ENCODE results near the gene BRD1. TPM values are rescaled to one million over a fixed set of nuclear protein-coding genes. Genes with fewer than 3 reads are reported as not detected.
A peak's percentile ranks its signal among the peaks of the same experiment; 100 is the strongest.

The BRD1 gene
- total and polyA plus RNA-seq, 3 donors from 2014 or later, result 113 to 122 (median 114) TPM

- WGBS, 2 donors, result 78 to 83% methylated on average over 8 to 10 of the region's 10 CpGs
- no peak for DNase-seq
- no peaks in the 10 kb centered on the region for H3K36me3 ChIP-seq (ENCODE audit: low read depth, missing control alignments)
- peaks cover 24% of the 10 kb centered on the region for H3K4me1 ChIP-seq
- H3K27ac ChIP-seq, result no peak overlapping the region
- no peaks in the 10 kb centered on the region for H3K27me3 ChIP-seq
- H3K4me3 ChIP-seq, result no peak overlapping the region
- H3K9me3 ChIP-seq, result no peaks in the 10 kb centered on the region
- TF ChIP-seq CTCF (IDR thresholded peaks at IDR 0.05), result no peak
- no peak for TF ChIP-seq POLR2A (IDR thresholded peaks at IDR 0.05)
- intact Hi-C loops (cut with DNase I; ENCODE audit: low total_unique reads), result no loop called here
These were observed 23.5 kb upstream of the BRD1 start for GRCh38 chr22:49850959-49851802.

- Histone ChIP-seq H3K9me3 (no peaks in the 10 kb centered on the region), H3K4me1 (peaks cover 19% of the 10 kb centered on the region), H3K36me3 (ENCODE audit: low read depth, missing control alignments) (no peaks in the 10 kb centered on the region), H3K27ac (no peak overlapping the region), H3K4me3 (no peak overlapping the region), H3K27me3 (no peaks in the 10 kb centered on the region)
- intact Hi-C loops (cut with DNase I; ENCODE audit: low total_unique reads), result no loop called here
- WGBS, 2 donors, result 48 to 82% methylated on average over 6 to 29 of the region's 31 CpGs
- TF ChIP-seq CTCF (IDR thresholded peaks at IDR 0.05) (no peak), POLR2A (IDR thresholded peaks at IDR 0.05) (no peak)
- DNase-seq, result no peak
These were observed 22.6 kb upstream of the BRD1 start for GRCh38 chr22:49850021-49850911.

- TF ChIP-seq POLR2A (IDR thresholded peaks at IDR 0.05) (no peak), CTCF (IDR thresholded peaks at IDR 0.05) (no peak)
- 0 to 2% methylated on average over 2 to 72 of the region's 89 CpGs for whole genome bisulfite sequencing, 2 donors
- Histone ChIP-seq H3K27me3 (no peaks in the 10 kb centered on the region), H3K27ac (no peak overlapping the region), H3K4me3 (peak overlapping the region; percentile 12 to 42), H3K36me3 (ENCODE audit: low read depth, missing control alignments) (no peaks in the 10 kb centered on the region), H3K9me3 (no peaks in the 10 kb centered on the region), H3K4me1 (peaks cover 16% of the 10 kb centered on the region)
- DNase-seq, result no peak
- intact Hi-C loops (cut with DNase I; ENCODE audit: low total_unique reads), result no loop called here
These were observed 21.7 kb upstream of the BRD1 start for GRCh38 chr22:49849161-49850020.

- no peak overlapping the region for H3K27ac ChIP-seq
- TF ChIP-seq CTCF (IDR thresholded peaks at IDR 0.05), result no peak
- no peaks in the 10 kb centered on the region for H3K27me3 ChIP-seq
- H3K9me3 ChIP-seq, result no peaks in the 10 kb centered on the region
- intact Hi-C loops (cut with DNase I; ENCODE audit: low total_unique reads), result no loop called here
- no peak for DNase-seq
- H3K4me3 ChIP-seq, result peak overlapping the region; percentile 12 to 42
- H3K4me1 ChIP-seq, result peaks cover 16% of the 10 kb centered on the region
- WGBS, 2 donors, result 2% methylated on average over 22 of the region's 51 CpGs; no CpG with 5 or more reads in 1 of the 2 donors
- no peaks in the 10 kb centered on the region for H3K36me3 ChIP-seq (ENCODE audit: low read depth, missing control alignments)
These were observed 21.1 kb upstream of the BRD1 start for GRCh38 chr22:49848690-49849160.
